ENCODE data around the gene CAMKK1.

The CAMKK1 gene

DNA sequence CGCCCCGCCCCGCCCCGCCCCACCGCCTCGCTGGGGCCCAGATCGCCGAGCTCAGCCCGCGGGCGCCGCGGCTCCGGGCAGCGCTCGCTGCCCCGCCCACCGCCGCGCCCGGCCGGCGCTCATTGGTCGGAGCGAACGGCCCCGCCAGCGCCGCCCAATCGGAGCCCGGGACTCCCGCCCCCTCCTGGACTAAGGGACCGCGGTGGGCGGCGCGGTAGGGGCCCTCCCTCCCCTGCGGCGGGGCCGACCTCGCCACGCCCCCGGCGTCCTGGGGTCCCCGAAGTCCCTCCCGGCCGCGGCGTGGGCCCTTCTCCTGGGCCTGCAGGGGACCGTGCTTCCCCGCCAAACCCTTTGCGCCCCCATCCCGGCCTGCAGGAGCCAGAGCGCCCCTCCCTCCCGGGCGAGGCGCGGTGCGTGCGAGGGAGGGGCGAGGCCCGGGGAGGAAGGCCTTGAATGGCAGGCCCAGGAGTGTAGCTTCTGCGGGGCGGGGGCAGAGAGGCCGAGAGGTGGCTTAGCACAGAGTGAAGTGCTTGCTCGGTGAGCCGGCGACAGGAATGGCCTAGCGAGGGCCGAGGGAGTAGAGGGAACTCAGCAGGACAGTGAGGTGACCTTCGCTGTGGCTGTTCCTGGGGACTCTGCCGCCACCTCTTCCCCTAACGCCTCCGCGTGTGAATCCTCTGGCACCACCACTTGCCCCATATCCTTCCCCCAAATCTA, at the start of gene CAMKK1:
Gene CAMKK1, minus strand, starts transcription at position 51 of the 717 bp plus-strand sequence. CDS start 7,366 bp downstream, outside the sequence.
- DNase-seq (ENCODE audit: low read depth in 2 of 3, low spot score in 2 of 3), result peak; percentile 77 to 84 (median 81)

DNA sequence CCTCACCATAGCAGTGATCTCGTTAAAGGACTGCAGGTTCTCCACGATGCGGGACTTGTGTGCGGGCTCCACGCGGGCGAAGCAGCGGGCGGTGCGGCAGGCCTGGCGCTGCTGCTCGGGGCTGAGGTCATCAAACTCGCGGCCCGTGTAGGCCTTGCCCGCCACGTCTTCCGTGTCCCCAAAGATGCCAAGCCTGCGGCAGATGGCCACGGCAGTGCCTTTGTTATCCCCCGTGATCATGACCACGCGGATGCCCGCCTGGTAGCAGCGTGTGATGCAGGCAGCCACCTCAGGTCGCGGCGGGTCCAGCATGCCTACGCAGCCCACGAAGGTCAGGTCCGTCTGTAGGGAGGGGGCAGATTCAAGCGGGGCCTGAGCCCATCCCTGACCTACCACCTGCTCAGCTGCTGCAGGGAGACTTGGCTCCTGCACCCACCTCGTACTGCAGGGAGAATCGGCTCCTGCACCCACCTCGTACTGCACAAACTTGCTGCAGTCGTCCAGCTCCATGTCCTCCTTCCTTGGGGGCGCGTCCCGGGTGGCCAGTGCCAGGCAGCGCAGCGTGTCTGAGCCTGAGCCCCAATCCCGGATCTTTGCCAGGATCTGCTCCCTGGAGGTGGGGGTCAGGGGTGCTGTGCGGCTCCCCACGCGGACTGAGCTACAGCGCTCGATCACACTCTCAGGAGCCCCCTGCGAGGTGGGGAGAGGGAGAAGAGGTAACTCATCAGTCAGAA, 48.3 kb upstream of the CAMKK1 start:
- no peak for DNase-seq (ENCODE audit: low read depth in 2 of 3, low spot score in 2 of 3)

DNA sequence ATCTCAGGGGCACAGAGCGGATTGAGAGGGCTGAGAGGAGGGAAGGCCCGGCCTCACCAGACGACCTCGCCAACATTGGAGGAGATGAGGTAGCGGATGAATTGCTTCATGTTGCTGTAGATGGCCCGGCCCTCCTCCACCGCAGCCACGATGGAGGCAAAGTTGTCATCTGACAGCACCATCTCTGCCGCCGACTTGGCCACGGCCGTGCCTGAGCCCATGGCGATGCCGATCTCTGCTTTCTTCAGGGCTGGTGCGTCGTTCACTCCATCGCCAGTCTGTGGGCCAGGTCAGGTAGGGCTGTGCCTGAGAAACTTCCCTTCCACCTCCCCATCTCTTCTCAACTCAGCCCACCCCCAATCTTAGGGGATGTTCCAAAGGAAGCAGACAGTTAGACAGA, 44.5 kb upstream of the CAMKK1 start:
- no peak for DNase-seq (ENCODE audit: low read depth in 2 of 3, low spot score in 2 of 3)

DNA sequence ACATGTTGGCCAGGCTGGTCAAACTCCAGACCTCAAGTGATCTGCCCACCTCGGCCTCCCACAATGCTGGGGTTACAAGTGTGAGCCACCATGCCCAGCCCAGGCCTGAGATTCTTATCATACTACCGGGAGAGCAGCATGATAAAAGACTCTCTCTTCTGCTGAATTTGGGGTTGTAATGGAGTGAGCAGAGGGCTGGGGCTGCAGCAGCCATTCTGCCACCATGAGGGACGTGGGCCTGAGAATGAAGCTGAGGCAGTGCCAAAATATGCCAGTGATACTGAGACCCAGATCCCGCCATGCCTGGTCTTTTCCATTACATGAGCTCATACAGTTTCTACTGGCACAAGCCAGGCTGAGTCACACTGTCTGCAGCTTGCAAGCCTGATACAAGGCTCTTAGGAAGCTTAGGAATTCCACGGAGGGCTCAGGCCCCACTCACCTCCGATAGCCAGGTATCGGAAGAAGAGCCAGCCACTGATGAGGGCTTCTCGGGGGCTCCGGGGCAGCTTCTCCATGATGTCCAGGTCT, 43.0 kb upstream of the CAMKK1 start:
- DNase-seq (ENCODE audit: low read depth in 2 of 3, low spot score in 2 of 3), result no peak

DNA sequence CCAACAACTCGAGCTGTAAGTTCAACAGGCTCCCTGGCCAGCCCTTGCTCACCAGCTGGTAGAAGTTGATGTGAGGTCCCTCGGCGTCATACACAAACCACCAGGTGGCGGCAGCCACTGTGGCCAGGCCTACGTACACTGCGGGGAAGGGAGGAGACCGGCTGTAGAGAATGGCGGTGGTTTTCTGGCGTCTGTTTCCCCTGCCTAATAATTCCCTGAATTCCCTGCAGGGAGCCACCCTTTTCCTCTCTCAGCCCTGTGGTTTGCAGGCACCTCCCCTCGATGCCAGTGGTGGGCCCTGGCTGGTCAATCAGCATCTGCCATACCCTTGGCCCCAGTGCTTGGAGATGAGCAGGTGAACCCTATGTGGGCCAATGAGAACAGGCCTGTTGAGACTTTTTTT, 42.3 kb upstream of the CAMKK1 start:
- DNase-seq (ENCODE audit: low read depth in 2 of 3, low spot score in 2 of 3), result no peak

DNA sequence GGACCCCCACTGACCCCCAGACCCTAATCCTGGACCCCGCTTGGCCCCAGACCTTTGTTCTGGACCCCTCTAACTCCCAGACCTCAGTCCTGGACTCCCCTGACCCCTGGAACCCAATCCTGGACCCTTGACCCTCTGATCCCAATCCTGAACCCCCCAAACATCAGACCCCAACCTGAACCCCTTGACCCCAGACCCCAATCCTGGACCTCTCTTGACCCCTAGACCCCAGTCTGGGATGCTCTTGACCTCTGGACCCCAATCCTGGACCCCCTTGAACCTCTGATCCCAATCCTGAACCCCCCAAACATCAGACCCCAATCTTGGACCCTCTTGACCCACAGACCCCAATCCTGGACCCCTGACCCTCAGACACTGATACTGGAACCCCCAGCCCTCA, 36.9 kb upstream of the CAMKK1 start:
- no peak for DNase-seq (ENCODE audit: low read depth in 2 of 3, low spot score in 2 of 3)

DNA sequence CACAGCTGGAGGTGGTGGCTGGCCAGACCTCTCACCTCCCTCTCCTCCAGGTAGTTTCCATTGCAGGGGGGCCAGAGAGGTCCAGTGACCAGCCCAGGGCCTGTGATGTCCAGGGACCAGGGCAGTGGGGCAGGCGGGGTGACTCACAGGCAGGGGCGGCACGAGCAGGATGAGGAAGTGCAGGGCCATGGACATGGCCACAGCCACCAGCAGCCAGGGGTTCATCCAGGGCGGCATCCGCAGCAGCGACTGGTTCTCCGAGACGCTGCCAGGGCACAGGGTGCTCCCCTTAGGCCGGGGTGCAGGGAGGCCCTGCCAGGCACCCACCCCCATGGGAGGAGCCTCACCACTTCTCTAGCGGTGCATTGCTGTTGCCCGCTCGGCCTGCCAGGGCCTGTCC, 36.3 kb upstream of the CAMKK1 start:
- DNase-seq (ENCODE audit: low read depth in 2 of 3, low spot score in 2 of 3), result no peak

DNA sequence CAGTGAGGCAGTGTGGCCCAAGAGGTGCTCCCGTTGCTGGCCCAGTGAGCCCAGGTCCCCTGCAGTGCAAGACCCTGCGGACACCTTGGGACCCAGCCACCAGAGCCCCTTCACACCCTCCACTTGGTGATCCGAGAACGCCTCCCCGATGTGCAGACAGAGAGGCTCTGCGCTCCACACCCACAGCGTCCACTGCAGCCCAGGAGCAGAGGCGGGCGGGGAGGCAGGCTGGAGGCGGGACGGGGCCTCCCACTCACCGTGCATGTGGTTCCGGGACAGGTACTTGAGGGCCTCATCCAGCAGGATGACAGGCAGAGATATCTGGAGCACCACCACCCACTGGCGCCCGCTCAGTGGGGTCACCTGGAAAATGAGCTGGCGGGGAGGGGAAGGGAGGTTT, 35.6 kb upstream of the CAMKK1 start:
- DNase-seq (ENCODE audit: low read depth in 2 of 3, low spot score in 2 of 3), result no peak

DNA sequence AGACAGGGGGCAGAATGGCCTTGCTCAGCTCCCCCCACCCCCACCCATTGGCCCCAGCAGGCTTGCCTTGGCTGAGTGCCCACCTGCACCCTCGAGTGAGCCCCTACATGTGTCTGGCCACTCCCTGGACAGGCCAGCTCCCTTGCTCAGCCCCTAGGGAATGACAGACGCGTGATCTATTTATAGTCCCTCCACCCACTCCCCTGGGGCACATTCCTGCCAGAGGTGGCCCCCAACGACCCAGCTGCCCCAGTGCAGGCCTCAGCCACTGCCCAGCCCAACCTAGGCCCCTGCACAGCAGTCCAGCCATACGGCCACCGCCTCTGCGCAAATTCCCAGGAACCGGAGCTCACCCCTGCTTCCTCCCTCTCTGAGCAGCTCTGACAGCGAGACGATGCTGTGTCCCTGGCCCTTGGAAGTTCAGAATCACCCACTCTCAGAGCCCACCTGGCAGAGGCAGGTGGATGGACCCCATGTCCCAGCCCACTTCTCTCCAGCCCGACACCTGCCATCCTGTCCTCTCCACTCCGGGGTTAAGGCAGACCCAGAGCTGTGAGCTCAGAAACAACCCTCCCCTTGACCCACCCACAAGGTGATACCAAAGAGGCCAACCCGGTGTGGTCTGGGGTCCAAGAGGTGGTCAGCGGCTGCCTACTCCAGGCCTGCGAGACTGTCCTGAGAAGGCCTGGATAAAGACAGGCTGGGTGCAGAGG, 34.9 kb upstream of the CAMKK1 start:
- DNase-seq (ENCODE audit: low read depth in 2 of 3, low spot score in 2 of 3), result no peak

DNA sequence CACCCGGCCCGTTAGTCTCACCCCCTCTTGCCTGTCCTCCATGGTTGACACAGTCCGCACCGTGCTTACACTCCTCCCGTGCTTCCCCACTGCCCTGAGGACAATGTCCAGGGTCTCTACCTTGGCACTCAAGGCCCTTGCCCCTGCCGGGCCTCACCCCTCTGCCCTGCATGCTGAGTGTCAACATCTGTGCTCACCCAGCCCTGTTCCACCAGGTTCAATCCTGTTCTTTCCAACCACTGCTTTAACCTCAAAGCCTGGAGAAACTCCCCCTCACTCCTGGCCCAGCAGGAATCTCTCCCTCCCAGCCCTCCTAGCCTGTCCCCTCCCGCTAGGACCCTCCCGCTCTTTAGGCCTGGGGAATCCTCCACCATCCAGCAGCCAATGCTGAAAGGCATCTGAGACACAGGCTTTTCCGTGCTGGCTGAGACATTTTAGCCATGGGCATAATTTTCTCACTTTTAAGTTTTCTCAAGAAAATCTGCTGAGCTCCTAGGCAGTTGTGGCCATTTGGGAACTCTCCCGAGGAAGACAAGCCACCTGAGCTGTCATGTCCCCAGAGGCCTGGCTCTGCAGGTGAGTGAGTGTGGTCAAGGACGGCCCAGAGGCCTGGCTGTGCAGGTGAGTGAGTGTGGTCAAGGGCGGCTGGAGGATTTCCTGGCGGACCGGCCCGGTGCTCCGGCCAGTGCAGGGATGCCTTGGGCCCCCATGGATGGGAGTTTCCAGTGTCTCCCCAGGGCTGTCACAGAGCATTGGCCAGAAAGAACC, 34.2 kb upstream of the CAMKK1 start:
- no peak for DNase-seq (ENCODE audit: low read depth in 2 of 3, low spot score in 2 of 3)

DNA sequence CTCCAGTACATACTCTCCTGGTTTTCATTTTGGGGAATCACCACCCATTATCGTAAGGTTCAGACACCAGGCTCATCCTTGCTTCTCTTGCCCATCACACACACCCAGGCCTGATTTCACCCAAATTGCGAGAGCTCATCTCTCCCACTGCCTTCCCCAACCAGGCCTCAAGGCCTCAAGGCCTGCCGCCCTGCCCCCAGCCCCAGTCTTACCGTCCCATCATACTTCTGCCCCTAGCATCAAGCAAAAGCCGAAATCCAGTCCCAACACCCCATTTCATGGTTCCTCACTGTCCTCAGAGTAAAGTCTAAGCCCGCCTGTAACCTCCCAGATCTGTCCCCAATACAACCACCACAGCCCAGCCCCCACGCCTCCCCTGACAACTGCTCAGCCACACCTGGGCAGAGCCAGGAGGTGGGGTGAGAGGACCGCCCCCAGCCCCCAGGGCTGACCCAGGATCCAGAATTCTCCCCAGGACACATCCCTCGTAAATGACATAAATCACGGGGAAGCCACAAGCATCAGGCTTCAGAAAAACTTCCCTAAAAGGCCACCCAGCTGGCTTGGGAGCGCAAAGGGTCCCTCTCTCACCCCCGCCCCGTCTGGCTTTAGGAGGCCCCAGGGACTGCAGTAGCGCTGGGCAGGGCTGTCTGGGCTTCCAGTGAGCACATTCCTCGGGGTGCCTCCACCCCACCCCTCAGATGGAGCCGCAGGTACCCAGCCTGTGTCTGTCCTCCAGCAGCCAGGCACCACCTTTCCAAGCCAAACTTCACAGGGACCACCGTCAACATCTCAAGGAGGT, 33.0 kb upstream of the CAMKK1 start:
- DNase-seq (ENCODE audit: low read depth in 2 of 3, low spot score in 2 of 3), result no peak

DNA sequence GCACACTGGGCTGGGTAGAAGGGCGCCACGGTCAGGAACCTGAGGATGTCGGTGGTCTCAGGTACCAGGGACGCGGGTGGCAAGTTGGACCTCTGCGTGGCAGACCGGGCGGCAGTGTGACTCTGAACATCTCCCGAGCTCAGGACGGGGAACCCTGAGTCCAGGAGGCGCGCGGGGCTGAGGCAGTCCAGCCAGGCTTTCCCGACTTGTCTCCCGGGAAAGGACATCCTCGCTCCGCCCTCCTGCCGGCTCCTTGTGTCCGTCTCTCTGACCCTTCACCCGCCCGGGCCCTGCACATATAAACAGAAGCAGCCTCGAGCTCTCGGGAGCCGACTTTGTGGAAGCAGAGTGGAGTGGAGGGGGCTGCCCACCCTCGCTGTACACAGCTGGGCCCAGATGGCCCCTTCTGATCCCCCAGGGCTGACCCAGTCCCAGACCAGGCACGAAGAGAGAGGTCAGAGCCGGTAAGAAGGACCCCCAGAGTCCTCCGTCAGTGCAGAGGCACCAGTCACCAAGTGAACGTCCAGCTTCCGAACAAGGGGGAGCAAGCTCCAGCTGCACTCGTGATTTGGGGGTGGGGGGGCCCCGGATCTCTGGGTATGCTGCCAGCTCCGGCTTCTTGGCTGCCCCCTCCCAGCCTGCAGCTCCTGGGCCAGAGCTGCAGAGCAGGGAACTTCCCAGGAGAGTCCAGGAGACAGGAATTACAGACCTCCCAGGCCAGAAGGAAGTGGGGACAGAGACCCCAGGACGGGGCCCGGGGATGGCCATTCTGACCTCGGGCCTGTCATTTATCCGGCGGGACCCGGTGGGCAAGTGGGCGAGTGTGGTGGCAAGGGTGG, 31.9 kb upstream of the CAMKK1 start:
- no peak for DNase-seq (ENCODE audit: low read depth in 2 of 3, low spot score in 2 of 3)

DNA sequence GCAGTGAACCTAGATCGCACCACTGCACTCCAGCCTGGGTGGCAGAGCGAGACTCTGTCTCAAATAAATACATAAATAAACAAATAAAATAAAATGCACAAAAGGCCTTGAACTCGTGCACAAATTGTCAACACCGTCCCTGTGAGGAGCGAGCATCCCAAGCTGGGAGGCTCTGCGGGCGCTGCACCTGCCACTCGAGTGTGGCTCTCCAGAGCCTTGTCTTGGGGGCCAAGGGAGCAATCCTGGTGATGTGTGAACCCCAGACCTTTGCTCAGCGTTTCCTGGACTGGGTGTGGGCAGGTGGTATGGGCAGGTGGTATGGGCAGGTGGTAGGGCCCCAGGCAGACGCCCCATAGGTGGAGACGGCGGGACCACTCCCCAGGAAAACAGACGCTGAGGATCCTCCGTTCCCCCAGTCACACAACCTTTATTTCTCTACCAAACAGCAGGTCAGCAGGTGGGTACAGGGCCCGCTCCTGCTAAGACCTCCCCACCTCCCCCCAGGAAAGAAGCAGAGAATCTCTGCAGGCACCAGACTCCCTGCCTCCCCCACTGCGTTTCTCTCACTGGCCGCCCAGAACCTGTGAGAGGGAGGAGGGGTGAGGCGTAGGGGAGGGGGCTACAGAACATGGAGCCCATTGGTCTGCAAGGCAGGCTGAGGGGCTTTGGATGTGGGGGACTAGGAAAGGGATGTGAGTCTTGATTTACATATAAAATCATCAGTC, 30.8 kb upstream of the CAMKK1 start:
- no peak for DNase-seq (ENCODE audit: low read depth in 2 of 3, low spot score in 2 of 3)

DNA sequence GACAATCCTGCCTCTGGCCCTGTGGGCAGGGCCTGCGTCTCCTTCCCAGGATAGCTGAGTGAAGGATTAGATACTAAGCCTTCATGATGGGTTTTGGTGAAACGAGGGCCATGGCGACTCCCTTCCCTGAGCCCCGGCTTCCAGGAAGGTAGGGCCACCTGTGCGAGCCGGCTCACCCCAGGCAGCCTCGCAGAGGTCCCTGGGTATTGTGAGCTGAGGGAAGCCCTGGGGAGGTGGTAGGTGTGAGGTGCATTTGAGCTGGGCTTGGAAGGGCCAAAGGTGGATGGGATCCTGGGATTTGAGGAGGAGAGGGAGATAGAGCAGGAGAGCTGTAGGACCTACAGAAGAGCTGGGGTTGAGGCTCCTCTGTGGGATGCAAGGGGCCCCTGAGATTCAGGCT, 29.9 kb upstream of the CAMKK1 start:
- no peak for DNase-seq (ENCODE audit: low read depth in 2 of 3, low spot score in 2 of 3)

DNA sequence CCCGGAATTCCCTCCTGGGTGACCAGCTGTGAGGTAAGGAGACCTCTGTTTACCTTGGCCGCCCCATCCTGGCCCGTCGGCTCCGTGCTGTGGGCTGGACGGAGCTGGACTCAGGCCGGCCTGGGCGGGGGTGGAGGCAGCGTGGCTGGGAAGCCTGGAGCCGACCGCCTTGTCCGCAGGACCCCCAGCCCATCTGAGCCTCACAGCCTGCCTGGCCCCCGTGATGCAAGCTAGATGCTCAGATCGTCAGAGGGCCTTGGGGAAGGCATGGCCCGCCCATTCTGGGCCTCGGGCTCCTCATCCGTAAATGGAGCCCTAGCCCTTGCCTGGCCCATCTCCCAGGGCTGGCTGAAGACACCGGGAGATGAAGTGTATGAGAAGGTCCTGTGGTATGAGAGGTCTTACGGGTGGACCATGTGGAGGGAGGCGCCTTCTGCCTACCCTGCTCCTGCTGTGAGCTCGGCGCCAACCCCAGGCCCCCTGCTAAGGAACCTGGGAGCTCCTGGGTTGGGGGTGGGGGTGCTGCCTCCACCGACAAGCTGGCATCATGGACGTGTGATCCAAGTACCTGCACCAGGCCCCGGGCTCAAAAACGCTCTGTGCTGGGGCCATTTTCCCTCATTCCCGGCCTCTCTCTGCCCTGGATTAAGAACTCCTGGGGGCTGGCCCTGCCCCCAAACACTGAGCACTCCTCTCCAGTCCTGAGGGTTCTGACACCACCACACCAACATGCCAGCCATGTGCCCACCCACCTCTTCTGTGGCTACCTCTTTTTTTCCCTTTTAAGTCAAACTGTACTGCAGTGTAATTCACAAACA, 28.9 kb upstream of the CAMKK1 start:
- no peak for DNase-seq (ENCODE audit: low read depth in 2 of 3, low spot score in 2 of 3)

DNA sequence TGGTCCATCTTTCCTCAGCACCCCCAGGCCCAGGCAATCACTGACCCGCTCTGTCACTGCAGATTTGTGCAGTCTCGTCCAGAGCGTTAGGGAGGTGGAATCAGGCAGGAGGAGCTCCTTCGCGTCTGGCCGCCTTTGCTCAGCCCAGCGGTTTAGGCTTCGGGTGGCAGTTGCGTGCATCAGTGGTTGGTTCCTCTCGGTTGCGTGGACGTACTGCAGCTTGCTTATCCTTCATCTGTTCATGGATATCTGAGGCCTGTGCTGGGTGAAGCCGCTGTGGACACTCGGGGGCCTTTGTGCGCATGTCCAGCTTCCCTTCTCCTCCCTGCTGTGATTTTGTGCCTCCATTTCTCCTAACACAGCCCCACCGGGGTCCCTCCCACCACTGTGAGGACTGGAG, 28.2 kb upstream of the CAMKK1 start:
- no peak for DNase-seq (ENCODE audit: low read depth in 2 of 3, low spot score in 2 of 3)

DNA sequence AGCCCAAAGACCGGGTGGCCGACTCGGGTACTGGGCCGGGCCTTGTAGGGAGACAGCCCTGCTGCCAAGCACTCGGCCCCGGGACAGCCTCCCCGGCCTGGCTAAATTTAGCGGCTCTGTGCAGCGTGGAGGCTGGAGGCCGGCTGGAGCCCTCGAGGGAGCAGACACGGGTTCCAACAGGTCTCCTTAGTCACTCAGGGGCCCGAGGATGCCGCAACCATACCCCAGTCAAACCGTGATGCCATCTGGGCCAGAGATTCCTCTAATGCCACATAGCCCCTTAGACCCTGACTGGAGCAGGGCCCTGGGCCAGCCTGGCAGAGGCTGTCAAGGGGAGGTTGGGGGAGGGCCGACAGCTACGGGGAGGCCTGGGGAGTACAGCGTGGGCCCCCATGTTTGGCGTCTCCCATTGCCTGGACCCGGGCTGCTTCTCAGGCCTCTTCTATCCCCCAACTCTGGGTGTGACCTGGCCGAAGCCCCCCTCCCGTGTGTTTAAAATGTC, 26.3 kb upstream of the CAMKK1 start:
- DNase-seq (ENCODE audit: low read depth in 2 of 3, low spot score in 2 of 3), result no peak

Measured in activated CD8-positive, alpha-beta memory T cell treated with anti-CD3 and anti-CD28 coated beads for 48 hours (primary cell).